ES-I3 (cell line): ENCODE measurements around the gene GGT7.
"Not testable (repeated sequence)": the region's sequence is repeated elsewhere in the genome, so short reads cannot be mapped to it uniquely, and the experiment has no call there.

ENCODE experiments used
- H3K36me3 ChIP-seq: 2 replicates; pipeline ENCODE4 v1.6.1; 2013; ENCODE audit warnings: mild to moderate bottlenecking, low read length, control low read depth, moderate library complexity; ENCODE audit not compliant: insufficient read depth
- H3K4me1 ChIP-seq: 2 replicates; pipeline ENCODE4 v1.6.1; 2013; ENCODE audit warnings: mild to moderate bottlenecking, control low read depth, low read length; ENCODE audit not compliant: insufficient read depth
- H3K9ac ChIP-seq: 2 replicates; pipeline ENCODE4 v1.6.1; 2013; ENCODE audit warnings: low read depth, mild to moderate bottlenecking, low read length, moderate library complexity
- H3K9me3 ChIP-seq: 2 replicates; pipeline ENCODE4 v1.6.1; 2013; ENCODE audit warnings: mild to moderate bottlenecking, low read length, moderate library complexity; ENCODE audit not compliant: control insufficient read depth, insufficient read depth

The GGT7 gene, protein sequence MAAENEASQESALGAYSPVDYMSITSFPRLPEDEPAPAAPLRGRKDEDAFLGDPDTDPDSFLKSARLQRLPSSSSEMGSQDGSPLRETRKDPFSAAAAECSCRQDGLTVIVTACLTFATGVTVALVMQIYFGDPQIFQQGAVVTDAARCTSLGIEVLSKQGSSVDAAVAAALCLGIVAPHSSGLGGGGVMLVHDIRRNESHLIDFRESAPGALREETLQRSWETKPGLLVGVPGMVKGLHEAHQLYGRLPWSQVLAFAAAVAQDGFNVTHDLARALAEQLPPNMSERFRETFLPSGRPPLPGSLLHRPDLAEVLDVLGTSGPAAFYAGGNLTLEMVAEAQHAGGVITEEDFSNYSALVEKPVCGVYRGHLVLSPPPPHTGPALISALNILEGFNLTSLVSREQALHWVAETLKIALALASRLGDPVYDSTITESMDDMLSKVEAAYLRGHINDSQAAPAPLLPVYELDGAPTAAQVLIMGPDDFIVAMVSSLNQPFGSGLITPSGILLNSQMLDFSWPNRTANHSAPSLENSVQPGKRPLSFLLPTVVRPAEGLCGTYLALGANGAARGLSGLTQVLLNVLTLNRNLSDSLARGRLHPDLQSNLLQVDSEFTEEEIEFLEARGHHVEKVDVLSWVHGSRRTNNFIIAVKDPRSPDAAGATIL

GRCh38 chr20:34872622-34873224, at the start of gene GGT7:
GGT7 (minus strand) TSS chr20:34872856; CDS start chr20:34872815, 41 bp downstream.
- no peaks in the 10 kb centered on the region for H3K9me3 ChIP-seq
- H3K4me1 ChIP-seq: peaks cover 3% of the 10 kb centered on the region; the same call in 1 of the 2 replicates
- no peaks in the 10 kb centered on the region for H3K36me3 ChIP-seq
- peak within 1 kb of the TSS; percentile 57 for H3K9ac ChIP-seq

DNA sequence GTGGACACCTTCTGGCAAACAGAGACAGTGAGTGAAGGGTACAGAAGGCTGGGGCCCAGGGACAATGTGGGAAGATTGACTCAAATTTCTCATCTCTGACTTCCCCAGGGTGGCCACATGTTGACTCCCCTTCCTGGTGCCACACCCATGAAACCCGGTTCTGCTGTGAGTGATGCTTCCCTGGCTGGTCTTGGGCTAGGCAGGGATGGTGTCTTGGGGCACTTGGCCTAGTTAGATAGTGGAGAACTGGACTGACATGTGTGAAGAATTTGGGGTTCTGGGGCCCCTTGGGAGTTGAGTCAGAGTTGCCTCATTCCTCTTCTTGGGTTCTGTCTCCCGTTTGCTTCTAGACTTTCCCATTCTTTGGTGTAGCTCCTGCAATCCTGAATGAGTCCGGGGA, 48.8 kb upstream of the GGT7 start:
- H3K4me1 ChIP-seq: no peaks in the 10 kb centered on the region
- 0 out of 2 replicates have a peak, but pooled peaks cover 2% of the 10 kb centered on the region for H3K9me3 ChIP-seq
- H3K36me3 ChIP-seq: peaks cover 3% of the 10 kb centered on the region; the same call in 1 of the 2 replicates
- H3K9ac ChIP-seq: no peak overlapping the region

DNA sequence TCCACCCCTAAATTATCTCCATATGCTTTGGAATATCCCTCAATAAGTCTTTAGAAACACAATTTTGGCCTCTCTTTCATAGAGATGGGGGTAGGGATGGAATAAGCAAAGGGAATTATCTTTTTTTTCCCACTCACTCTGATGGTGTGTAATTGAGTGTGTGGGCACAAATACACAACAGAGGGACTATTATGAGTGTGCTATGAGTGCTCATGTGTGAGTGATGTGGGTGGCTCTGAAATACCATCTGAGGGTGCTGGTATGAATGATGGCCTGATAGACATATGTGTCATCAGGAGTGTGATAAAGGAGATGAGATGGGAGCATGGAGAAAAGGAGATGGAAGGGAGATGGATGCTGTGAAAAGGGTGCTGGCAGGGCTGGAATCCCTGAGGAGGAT, 47.4 kb upstream of the GGT7 start:
- Histone ChIP-seq H3K4me1 (no peaks in the 10 kb centered on the region), H3K9me3 (0 out of 2 replicates have a peak, but pooled peaks cover 2% of the 10 kb centered on the region), H3K9ac (no peak overlapping the region), H3K36me3 (peaks cover 3% of the 10 kb centered on the region; the same call in 1 of the 2 replicates)

GRCh38 chr20:34916774-34917354, 44.2 kb upstream of the GGT7 start:
- Histone ChIP-seq H3K36me3 (peaks cover 3% of the 10 kb centered on the region; the same call in 1 of the 2 replicates), H3K4me1 (no peaks in the 10 kb centered on the region), H3K9me3 (no peaks in the 10 kb centered on the region), H3K9ac (no peak overlapping the region)

DNA sequence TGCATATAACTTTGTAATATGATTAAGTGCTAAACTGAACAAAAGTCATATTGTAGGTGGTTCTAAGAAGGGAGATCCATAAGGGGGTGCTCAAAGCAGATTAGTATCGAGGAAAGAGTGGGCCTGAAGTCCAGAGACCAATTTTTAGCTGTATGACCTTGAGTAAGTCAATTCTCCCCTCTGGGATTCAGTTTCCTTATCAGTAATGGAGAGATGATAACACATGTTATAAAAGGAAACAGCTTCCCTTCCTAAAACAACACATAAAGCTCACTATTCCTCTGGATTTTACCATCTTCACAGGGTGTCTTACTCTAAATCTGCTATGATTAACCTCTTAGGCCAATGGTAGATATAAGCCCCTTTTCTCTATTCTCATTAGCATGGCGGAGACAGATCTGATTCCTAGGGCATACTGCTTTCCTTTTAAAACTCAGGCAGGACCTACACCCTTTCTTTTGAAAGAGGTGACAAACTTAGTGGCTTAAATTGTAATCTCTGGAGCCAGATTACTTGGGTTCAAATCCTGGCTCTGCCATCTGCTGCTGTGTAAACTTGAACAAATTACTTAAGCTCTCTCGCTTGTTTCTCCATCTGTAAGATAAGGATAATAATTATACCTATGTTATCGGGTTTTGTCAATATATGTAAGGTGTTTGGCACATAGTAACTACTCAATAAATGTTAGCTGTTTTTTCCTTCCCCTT, 43.2 kb upstream of the GGT7 start:
- Histone ChIP-seq H3K4me1 (no peaks in the 10 kb centered on the region), H3K9ac (no peak overlapping the region), H3K36me3 (peaks cover under 1% of the 10 kb centered on the region; the same call in 1 of the 2 replicates), H3K9me3 (no peaks in the 10 kb centered on the region)

DNA sequence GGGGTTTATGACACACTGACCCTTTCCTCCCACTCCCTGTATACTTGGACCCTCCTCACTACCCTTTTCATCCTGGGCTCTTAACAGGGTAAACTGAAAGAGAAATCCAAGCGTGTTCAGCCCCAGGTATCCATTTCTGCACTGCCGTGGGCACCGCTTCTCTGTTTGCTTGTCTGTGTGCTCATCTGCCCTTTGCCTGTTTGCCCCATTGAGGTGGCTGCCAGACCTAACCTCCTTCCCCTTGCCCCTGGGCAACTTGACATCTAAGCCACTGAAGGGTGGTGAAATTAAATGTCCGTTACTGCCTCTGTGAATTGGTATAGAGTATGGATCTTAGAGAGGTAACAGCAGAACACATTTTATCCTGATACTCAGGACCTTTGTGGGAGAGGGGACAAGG, 42.5 kb upstream of the GGT7 start:
- Histone ChIP-seq H3K9me3 (no peaks in the 10 kb centered on the region), H3K36me3 (no peaks in the 10 kb centered on the region; the same call in 1 of the 2 replicates), H3K9ac (no peak overlapping the region), H3K4me1 (no peaks in the 10 kb centered on the region)

GRCh38 chr20:34907616-34908469, 35.2 kb upstream of the GGT7 start:
- peaks cover 5% of the 10 kb centered on the region; the same call in 1 of the 2 replicates for H3K4me1 ChIP-seq
- no peaks in the 10 kb centered on the region for H3K9me3 ChIP-seq
- H3K36me3 ChIP-seq: no peaks in the 10 kb centered on the region
- H3K9ac ChIP-seq: no peak overlapping the region

DNA sequence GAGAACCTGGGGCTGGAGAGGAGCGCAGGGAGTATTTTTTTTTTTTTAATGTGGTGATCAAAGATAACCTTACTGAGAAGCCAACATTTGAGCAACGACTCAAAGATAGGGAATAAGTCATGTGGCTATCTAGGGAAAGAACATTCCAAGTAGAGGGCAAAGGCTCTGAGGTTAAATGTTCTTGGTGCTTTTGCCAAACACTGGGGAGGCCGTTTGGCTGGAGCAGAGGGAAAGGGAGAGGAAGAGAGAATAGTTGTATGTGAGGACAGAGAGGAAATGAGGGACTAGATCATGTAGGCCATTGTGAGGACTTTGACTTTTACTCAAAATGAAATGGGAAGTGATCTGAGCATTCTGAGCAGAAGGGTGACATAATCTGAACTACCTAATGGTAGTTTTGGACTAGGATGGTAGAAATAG, 31.6 kb upstream of the GGT7 start:
- Histone ChIP-seq H3K9ac (no peak overlapping the region), H3K9me3 (no peaks in the 10 kb centered on the region), H3K36me3 (no peaks in the 10 kb centered on the region), H3K4me1 (peaks cover 5% of the 10 kb centered on the region; the same call in 1 of the 2 replicates)

DNA sequence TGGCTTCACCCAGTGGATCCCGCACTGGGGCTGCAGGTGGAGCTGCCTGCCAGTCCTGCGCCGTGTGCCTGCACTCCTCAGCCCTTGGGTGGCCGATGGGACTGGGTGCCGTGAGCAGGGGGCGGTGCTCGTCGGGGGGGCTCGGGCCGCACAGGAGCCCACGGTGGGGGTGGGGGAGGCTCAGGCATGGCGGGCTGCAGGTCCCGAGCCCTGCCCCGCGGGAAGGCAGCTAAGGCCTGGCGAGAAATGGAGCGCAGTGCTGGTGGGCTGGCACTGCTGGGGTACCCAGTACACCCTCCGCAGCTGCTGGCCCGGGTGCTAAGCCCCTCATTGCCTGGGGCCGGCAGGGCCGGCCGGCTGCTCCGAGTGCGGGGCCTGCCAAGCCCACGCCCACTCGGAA, 26.1 kb upstream of the GGT7 start:
- H3K4me1 ChIP-seq, H3K9me3 ChIP-seq, H3K36me3 ChIP-seq, H3K9ac ChIP-seq: not testable (repeated sequence)

DNA sequence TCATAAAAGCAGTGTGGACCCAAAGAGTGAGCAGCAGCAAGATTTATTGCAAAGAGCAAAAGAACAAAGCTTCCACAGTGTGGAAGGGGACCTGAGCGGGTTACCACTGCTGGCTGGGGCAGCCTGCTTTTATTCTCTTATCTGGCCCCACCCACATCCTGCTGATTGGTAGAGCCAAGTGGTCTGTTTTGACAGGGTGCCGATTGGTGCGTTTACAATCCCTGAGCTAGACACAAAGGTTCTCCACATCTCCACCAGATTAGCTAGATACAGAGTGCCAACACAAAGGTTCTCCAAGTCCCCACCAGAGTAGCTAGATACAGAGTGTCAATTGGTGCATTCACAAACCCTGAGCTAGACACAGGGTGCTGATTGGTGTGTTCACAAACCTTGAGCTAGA, 25.5 kb upstream of the GGT7 start:
- H3K36me3 ChIP-seq, H3K9ac ChIP-seq, H3K9me3 ChIP-seq, H3K4me1 ChIP-seq: not testable (repeated sequence)

DNA sequence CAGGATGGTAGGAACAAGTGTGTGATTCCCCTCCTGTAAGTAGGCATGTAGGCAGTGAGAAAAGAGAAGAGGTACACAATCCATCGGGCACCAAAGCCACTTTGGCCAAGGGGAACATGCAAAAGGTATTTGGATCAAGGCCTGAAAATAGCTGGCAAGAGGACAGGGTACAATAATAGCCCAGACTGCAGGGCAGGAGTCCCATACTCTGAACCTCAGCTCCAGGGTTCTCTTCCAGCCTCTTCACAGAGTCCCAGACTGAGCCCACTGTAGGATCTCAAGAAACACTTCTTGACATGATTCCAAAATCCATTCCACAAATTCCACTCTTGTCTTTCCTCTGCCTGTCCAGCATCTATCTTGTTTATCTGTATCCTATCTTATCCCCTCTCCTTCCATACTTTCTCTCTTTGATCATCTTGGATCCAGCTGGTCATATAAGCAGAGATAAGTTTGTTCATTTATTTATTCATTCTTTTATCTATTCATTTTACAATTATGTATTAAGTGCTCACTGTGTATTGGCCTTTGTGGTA, 23.5 kb upstream of the GGT7 start:
- no peaks in the 10 kb centered on the region for H3K9me3 ChIP-seq
- H3K9ac ChIP-seq: no peak overlapping the region
- H3K36me3 ChIP-seq: no peaks in the 10 kb centered on the region
- peaks cover under 1% of the 10 kb centered on the region; the same call in 1 of the 2 replicates for H3K4me1 ChIP-seq

- no peaks in the 10 kb centered on the region for H3K36me3 ChIP-seq
- peaks cover 3% of the 10 kb centered on the region; the same call in 1 of the 2 replicates for H3K4me1 ChIP-seq
- H3K9me3 ChIP-seq: no peaks in the 10 kb centered on the region
- H3K9ac ChIP-seq: no peak overlapping the region
Observed at GRCh38 chr20:34895465-34895864, 22.8 kb upstream of the GGT7 start.

GRCh38 chr20:34894723-34895122, 22.1 kb upstream of the GGT7 start:
- peaks cover 3% of the 10 kb centered on the region; the same call in 1 of the 2 replicates for H3K4me1 ChIP-seq
- H3K36me3 ChIP-seq: no peaks in the 10 kb centered on the region
- no peaks in the 10 kb centered on the region for H3K9me3 ChIP-seq
- no peak overlapping the region for H3K9ac ChIP-seq
